GM18519 (cell line): ENCODE data around the gene RPS14.
"Not testable (repeated sequence)": the region's sequence is repeated elsewhere in the genome, so short reads cannot be mapped to it uniquely, and the experiment has no call there.

Source experiments
- ATAC-seq: cut with Tn5 transposase; IDR thresholded peaks from one replicate; pipeline ENCODE4 v1.9.1; 2021; ENCODE audit warnings: mild to moderate bottlenecking, moderate library complexity; ENCODE audit not compliant: unreplicated experiment, low FRiP score

RPS14 gene

DNA sequence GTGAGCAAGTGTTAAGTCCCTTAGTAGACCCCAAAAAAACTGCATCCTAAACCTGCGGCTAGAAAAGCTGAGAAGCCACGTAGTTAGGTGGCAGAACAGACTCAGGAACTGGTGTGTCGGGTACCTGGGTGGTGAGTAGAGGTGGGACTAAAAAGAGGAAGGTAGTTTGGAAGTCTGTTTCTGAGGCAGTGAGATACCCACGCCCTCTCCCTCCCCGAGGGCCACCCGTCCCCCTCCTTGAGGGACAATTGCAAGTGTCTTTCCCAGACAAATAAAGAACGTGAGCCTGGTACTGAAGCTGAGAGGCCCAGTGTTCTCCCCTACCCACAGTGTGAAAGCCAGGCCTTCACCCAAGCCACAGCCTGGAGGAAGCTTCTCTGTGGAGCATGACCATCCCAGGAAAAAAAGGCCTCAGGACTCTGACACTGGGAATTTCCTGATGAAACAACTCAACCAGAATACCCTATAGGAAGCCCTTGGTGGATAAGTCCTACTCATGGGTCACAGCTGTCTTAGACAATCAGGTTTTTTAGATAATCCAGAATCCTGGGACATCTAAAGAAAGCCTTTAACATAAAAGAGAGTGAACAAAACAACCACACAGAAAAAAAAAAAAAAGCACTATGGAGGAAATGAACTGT, 29.8 kb downstream of the RPS14 start:
- ATAC-seq, result no peak

DNA sequence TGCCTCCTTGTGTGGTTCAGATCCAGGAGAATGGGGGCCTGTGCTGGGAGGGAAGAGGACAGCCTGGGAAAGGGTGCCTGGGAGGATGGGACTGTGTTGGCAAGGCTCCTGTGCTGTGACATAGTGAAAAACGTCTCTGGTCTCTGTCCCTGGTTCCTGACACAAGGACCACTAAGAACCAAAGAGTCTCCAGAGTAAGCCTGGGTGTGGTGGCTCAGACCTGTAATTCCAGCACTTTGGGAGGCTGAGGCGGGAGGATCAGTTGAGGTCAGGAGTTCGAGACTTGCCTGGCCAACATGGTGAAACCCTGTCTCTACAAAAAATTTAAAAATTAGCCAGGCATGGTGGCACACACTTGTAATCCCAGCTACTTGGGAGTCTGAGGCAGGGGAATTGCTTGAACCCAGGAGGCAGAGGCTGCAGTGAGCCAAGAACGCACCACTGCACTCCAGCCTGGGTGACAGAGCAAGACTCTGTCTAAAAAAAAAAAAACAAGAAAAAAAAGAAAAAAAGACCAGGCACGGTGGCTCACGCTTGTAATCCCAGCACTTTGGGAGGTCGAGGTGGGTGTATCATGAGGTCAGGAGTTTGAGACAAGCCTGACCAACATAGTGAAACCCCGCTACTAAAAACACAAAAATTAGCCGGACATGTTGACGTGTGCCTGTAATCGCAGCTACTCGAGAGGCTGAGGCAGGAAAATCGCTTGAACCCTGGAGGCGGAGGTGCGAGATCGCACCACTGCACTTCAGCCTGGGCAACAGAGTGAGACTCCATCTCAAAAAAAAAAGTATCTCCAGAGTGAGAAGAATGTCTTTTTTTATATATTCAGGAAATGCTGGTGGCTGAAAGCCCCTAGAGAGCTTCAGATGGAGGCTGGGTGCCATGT, 35.4 kb downstream of the RPS14 start:
- not testable (repeated sequence) for ATAC-seq

DNA sequence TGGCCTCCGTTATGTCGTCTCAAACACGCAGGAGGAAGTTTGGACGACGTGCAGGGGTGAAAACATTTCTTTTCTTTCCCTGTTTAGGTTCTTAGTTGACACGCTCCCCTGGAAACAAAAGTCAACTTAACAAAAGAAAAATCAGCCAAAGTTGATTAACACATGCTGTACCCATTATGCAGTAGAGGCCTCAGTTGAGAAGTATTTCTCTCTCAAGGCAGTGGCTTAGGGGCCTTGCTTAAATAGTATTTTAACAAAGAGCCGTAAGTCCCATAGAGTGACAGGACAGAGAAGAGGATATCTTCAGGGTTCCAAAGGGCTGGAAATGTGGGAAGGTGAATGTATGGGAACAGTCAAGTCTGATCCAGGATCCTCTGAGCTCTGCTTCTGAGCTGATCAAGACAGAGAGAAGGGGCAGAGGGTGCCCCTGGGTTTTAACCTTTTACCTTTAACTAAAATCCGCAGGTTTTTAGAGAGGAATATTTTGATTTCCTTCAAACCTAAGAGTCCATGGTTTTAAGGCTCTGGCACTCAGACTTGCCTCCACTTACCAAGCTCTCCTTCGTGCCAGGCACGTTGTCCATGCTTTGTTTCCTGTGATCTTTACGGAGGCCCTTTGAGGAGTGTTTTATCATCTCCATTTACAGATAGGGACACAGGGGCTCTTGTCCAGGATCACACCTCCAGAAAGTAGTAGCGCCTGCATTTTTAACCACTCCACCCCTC, 36.2 kb downstream of the RPS14 start:
- ATAC-seq, result no peak

DNA sequence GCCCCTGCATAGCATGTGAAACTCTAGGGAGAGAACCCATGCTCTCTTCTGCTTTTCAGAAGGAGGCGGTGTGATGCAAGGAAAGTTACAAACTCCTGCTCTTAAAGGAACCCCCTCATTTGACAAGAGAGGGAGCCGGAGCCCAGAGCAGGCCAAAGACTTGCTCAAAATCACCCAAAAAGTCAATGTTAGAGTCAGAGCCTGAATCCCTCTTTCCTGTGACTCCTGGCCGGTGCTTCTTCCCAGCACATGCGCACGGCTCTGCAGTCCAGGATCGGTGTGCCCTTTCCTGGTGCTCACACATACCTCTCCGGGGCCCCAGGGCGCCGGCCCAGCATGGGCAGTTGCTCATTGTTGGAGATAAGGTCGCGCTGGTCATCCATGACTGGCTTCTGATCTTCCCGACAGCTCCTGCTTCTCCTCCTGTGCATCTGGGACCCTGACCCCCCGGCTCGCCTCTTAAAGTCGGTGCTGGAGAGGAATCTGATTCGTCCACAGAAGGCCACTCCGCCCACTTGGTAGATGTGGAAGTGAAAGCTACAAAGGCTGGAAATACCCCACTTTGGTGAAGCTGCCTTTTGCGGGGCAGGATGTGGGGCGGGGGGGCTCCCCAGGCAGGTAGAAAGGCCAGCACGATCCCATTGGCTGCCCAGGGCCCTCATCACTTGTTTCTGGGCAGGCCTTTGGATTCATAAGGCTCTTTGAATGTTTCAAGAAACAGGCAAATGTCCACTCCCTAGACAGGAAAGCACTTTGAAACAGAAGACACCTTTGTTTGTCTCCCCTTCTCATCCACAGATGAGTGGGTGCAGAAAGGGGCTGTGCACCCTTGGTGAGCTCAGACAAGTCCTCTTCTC, 37.0 kb downstream of the RPS14 start, which contains the start of gene CD74:
CD74 (minus strand) TSS at position 592 of the 857 bp plus-strand sequence; CDS start at position 431, 161 bp downstream.
- peak; percentile 61 for ATAC-seq

DNA sequence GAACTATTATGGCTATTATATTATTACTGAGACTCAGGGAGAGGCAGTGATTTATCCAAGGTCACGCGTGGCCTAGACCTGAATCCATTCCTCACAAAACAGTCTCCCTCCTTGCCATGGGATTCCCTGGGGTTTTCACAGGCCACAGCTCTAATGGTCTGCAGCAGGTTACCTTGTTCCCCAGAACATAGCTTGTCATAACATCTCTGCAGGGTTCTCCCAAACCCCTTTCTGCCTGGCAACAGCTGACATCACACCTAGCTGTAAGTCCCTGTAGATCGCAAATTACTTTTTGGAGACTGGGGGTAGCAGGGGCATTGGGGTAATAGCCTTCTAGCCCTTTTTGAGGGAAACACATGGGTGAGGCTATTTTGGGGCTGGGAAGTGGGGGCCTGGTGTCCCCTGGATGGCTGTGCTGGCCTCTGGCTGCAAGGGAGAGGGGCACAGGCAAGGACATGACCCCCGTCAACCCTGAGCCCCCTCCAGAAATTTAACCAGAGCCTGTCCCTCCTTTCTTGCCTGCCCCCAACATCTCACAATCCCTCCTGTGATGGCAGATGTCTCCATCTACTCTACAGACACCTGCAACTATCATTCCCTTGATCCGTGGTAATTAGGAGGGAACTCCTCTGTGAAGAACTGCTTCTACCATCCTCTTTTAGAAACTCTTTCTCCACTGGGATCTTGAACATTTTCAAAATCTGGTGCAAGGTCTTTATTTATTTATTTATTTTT, 38.1 kb downstream of the RPS14 start:
- ATAC-seq, result no peak

DNA sequence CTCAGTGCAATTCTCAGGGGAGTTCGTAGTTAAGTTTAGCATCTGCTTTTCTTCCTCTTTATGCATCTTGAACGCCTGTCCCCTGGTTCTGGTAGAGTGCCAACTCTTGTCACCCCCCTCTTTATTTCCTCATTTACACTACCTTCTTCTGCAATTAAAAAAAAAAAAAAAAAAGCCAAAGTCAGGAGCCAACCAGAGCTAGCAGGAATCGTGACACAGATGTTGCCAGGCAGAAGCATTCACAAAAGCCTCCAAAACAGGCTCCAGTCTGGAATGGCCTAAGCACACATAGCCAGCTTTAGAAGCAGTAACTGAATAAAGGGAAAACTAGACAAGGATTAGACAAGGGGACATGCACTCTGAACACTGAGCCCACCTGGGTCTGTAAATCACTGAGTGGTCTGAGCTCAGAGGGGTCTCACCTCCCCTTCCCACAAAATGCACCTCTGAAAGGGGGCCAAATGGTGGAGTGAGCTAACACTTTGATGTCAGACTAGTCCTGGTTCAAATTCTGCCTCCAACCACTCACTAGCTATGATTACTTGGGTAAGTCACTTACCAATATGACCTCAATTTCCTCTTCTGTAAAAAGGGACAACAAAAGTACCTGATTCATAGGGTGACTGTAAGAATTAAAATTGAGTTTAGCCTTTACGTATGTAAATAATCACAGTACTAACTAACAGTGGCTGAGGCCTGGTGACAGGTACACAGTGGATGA, 38.9 kb downstream of the RPS14 start:
- ATAC-seq, result no peak

DNA sequence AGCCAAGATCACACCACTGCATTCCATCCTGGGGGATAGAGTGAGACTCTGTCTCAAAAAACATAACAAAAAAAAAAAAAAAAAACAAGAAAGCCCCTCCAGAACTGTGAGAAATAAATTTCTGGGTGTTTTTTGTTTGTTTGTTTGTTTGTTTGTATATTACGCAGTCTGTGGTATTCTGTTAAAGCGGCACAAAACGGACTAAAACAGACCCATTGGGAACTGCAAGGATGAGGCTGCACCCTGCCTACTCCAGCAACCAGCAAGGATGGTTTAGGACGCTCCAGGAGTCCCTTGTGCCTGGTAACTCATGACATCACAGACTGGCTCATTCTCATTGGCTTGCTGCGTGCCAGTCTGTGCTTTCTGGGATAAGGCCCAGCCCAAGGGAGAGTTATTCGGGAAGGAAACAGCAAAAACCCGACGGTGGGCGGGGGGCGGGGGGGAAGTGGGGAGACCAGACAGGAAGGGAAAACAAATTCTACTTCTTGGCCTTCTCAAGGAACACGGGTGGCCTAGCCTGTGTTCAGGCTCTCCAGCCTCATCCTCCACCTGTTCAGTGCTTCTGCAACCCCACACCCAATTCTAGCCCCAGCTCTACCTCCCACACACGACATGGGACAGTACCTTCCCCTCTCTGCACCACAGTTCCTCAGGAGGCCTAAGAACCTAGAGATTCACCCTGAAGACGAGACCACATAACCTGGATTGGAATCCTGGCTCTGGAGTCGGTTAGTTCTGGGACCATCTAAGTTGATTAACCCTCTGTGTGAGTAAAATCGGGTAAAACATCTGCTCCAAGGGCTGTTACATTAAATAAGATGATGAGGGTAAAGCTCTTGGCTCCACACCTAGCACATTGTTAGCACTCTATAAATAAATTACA, 39.7 kb downstream of the RPS14 start:
- ATAC-seq, result peak; percentile 22

DNA sequence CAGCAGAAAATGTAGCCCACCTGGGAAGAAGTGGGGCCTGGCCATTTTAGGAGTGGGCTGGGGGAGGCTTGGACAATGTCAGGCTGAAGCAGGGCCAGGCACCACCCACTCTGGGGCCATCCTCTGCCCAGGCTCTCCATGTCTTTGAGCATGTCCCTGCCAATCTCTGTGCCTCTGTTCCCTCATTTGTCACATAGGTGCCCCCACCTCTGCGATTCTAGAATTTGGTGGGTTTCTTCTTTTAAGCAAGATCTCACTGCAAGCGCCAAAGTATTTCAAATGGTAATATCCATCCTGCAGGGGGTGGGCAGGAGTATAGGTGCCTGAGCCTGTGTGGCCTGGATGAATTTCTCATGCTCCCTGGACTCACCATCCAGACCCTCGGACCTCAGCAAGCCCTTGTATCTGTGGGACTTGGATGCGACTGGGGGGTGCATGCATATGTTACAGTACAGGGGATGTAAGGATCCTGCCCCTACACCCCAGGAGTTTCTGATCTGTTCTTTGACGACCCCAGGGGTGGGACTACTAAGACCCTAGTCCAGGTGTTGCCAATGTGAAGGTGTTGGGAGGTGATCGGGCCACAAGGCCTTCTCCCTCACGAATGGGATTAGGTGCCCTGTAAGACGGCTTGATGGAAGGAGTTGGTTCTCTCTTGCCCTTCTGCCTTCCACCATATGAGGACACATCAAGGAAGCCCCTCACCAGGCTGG, 41.2 kb downstream of the RPS14 start:
- no peak for ATAC-seq

DNA sequence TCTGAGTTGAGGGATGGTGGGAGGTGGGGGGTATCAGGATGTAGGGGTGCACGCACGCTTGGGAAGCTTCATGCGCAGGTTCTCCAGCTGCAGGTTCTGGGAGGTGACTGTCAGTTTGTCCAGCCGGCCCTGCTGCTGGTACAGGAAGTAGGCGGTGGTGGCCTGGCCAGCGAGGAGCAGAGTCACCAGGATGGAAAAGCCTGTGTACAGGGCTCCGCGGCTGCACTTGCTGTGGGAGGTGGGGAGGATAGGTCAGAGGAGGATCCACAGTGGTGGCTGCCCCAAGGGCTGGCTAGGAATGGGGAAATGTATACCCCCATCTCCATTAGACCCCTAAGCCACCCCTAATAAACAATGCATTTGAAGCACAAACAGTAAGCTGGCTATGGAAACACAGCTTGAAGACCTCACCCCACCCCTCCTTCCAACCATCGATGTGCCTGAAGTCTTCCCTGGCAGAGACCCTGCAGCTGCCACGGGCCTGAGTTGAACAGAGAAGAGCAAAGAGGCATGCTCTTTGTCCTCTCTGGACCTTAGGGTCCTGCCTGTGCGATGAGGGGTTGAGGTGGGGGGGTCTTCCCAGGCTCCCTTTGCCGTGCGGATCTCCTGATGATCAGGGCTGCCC, 42.3 kb downstream of the RPS14 start:
- ATAC-seq, result no peak

DNA sequence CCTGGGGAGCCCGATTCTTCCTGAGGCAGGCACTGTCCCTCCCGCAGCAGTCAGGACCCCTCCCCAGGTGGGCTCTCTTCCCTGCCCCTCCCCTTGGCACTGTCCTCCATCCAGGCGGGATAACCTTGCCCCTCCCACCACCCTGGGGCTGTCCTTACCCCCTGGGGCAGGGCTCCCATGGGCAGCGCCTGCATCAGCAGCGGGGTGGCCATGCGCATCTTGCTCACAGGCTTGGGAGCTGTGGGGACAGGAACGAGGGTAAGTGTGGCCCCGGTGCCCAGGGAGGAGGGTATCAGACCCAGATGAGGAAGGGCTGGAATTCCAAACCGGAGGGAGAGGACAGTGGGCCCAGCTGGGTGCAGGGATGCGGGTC, 42.8 kb downstream of the RPS14 start:
- no peak for ATAC-seq

DNA sequence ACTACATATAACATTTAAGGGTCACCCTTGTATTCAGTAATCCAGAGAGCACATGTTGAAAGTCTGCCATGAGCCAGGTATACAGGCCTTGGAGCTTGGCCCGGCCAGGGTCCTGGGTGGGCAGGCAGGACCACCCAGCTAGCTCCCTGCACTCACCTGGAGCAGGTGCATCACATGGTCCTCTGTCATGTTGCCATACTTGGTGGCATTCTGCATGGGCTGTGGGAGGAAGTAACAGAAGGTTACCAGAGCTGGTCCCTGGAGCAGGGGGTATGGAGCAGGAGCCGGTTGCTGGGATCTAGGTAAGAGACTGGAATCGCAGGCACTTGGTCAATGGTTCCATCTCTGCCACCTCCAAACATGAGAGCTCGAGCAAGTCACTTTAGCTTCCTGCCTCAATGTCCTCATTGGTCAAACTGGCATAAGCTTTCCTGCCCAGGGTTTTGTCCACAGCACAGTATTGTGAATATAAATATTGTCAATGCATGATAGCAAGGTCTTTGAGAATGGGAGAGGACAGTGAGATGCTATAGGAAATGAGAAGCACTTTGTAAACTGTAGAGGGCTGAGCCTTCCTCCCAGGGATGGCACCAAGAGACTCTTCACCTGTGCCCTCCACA, 43.3 kb downstream of the RPS14 start:
- no peak for ATAC-seq

DNA sequence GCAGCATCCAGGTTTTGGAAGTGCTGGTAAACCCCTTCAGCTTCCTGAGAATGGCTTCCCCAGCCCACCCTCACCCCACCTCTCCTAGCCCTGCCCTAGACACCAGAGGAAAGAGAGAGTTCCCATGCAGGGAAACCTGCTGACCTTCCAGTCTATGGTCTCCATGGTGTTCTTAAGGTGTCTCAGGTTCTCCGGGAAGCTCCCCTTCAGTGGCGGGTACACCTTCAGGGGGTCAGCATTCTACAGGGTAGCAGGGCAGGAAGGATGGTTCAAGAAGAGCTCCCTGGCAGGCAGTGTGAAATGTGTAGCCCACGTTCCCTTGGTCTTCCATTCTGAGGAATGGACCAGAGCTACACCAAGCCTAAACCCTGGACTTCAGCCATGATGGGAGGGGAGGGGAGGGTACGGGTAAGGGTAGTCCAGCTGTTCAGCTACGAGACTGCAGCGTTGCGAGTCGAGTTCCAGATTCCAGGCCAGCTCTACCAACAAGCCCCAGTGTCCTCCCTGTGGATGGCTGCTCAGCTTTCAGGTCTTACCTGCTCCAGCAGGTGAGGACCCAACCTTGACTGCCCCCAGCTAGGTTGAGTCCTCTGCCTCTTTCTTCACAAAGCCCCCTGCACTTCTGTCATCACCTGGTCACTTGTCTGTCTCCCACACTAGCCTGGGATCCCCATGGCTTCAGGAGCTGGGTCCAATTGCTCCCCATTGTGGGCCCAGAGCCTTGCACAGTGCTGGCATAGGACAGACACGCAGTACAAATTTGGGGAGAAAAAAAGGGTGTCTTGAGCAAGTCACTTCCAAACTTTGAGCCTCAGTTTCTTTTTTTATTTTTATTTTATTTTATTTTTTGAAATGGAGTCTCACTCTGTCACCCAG, 44.4 kb downstream of the RPS14 start:
- ATAC-seq, result no peak

DNA sequence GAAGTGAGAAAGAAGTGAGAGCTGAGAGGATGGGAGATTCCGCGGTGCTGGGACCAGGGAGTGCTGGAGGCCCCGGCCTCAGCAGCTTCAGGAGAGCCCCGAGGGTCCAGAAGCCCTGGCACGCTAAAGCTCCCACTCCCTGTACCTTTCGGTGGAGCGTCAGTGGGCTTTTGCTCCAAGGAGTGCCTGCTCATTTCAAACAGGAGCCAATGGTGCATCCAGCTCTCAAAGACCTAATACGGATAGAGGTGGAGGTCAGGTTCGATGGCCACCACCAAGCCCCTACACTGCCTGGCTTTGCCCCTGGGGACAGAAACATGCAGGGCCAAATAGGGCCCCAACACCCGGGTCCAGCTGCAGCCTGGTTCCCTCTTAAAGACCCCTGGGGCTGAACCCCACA, 45.0 kb downstream of the RPS14 start:
- no peak for ATAC-seq

DNA sequence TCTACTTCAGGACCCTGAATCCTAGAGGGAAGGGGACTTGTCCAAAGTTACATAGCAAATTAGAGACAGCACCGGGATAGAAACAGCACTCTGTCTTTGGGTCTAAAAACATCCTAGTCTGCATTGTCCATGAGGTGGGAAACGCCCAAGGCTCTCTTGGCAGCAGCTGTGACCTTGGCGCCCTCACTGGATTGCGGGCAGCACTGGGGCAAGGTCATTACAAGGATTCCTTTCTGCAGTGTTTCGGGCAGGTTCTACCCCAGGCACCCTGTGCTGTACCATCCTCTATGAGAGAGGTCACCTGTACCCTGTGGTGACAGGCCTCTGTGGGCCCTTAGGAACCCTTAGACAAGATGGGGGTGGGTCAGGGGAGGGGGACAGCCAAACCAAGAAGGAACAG, 45.4 kb downstream of the RPS14 start:
- no peak for ATAC-seq

DNA sequence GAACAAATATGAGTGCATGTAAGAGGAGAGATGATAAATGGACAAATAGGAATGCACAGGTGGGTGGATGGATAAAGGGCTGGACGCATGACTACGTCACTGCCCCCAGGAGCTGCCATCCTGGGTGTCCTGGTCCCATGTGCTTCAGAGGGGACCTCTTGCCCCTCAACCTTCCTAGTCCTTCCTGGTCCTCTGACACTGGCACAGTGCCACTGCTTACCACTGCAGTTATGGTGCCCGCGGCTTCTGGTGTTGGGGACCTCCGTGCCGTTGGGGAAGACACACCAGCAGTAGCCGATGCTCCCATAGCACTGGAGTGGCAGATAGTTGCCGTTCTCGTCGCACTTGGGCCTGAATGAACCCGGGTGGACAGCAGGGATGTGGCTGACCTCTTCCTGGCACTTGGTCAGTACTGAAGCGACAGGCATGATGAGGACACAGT, 46.6 kb downstream of the RPS14 start:
- ATAC-seq, result no peak
